ENCODE measurements around the gene ZNF600. TPM values are rescaled to one million over a fixed set of nuclear protein-coding genes. Genes with fewer than 3 reads are reported as not detected.

Gene ZNF600
- total RNA-seq, 1 donor from 2014 or later: 13.4 TPM

Other genes with a start within 250 kb of the ZNF600 start
- 16.0 and 18.3 TPM in 2 replicates for gene ZNF701, start 216.5 kb downstream of the ZNF600 start, total RNA-seq
- gene ZNF83, start 148.4 kb downstream of the ZNF600 start, total RNA-seq: 23.5 and 25.8 TPM in 2 replicates
- 17.0 and 21.0 TPM in 2 replicates for gene ZNF611, start 51.7 kb downstream of the ZNF600 start, total RNA-seq
- 17.4 and 23.0 TPM in 2 replicates for gene ZNF28, start 34.8 kb upstream of the ZNF600 start, total RNA-seq
- gene ZNF468, start 70.8 kb upstream of the ZNF600 start, total RNA-seq: 16.9 and 18.6 TPM in 2 replicates
- 10.5 and 11.0 TPM in 2 replicates for gene ZNF320, start 110.8 kb upstream of the ZNF600 start, total RNA-seq
- 4.2 and 4.6 TPM in 2 replicates for gene ZNF888, start 136.6 kb upstream of the ZNF600 start, total RNA-seq
- 7.0 and 9.4 TPM in 2 replicates for gene ZNF816, start 176.1 kb upstream of the ZNF600 start, total RNA-seq
- not detected in 2 replicates for gene ERVV-1, start 227.1 kb upstream of the ZNF600 start, total RNA-seq

All from activated T-helper 1 cell treated with anti-CD3 and anti-CD28 coated beads, Interleukin-12 subunit alpha, Interleukin-12 subunit beta, Interleukin-2, Interleukin-4 antibody, amounts not matched to agents 30 ng/mL and 10 ng/mL and 1 ng/mL, durations not matched to agents 14 hours and 24 hours and 36 hours (primary cell).